ENCODE measurements around the gene CYP2E1.
"Not testable (repeated sequence)": the region's sequence is repeated elsewhere in the genome, so short reads cannot be mapped to it uniquely, and the experiment has no call there.

Gene CYP2E1

DNA sequence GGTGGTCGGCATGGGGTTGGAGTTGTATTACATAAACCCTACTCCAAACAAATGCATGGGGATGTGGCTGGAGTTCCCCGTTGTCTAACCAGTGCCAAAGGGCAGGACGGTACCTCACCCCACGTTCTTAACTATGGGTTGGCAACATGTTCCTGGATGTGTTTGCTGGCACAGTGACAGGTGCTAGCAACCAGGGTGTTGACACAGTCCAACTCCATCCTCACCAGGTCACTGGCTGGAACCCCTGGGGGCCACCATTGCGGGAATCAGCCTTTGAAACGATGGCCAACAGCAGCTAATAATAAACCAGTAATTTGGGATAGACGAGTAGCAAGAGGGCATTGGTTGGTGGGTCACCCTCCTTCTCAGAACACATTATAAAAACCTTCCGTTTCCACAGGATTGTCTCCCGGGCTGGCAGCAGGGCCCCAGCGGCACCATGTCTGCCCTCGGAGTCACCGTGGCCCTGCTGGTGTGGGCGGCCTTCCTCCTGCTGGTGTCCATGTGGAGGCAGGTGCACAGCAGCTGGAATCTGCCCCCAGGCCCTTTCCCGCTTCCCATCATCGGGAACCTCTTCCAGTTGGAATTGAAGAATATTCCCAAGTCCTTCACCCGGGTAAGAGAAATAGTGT lies at the start of gene CYP2E1:
CYP2E1 (plus strand) TSS at position 407 of the 632 bp plus-strand sequence; CDS start at position 440, 33 bp downstream.
- DNase-seq (ENCODE audit: low spot score) = no peak

DNA sequence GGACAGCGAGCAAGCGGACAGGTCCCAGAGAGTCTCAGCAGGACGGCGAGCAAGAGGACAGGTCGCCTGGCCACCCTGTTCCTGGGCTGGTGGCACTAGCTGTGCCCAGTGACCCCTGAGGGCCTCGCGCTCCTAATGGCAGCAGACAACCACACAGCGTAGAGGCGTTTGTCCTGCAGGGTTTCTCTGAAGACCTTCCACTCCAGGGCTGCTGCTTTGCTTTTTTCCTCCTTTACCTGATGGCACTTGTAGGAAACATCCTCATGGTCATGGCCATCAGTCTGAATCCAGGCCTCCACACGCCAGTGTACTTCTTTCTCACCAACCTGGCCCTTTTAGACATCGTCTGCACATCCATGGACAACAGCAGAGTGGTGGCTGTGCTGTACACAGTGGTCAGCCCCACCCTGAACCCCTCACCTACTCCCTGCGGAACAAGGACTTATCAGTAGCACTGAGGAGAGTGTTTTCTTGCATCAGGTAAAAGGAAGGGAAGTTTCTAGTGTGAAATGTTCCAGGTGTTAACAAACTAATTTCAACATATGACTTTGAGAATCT lies 46.0 kb upstream of the CYP2E1 start:
- DNase-seq (ENCODE audit: low spot score) = no peak

DNA sequence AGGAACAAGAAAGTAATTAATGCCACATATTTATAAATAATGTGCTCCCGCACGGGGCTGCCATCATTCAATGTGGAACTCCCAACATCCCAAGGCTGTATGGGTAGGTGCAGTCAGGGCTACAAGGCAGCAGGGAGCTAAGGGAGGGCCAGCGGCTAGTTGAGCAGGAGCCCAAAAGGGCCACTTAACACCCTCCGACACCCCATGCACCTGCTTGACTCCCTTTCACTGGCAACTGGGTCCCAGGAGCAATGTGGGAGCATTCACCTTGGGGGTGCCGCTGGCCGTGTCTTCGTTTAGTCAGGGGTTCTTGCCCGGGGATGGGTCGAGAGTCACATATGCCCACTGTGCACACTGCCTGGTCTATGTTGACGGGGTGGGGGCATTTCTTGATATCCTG lies 45.5 kb upstream of the CYP2E1 start:
- DNase-seq (ENCODE audit: low spot score) = no peak

DNA sequence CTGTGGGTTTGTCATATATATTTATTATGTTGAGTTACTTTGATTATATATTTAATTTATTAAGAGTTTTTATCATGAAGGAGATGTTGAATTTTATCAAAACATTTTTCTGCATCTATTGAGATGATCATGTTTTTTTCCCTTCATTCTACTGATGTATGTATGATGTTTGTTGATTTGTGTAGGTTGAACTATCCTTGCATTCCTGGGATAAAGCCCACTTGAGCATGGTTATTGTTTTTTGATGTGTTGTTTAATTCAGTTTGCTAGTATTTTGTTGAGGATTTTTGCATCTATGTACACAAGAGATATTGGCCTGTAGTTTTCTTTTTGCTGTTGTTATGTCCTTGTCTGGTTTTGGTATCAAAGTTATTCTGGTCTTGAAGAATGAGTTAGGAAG lies 42.3 kb upstream of the CYP2E1 start:
- no peak for DNase-seq (ENCODE audit: low spot score)

DNA sequence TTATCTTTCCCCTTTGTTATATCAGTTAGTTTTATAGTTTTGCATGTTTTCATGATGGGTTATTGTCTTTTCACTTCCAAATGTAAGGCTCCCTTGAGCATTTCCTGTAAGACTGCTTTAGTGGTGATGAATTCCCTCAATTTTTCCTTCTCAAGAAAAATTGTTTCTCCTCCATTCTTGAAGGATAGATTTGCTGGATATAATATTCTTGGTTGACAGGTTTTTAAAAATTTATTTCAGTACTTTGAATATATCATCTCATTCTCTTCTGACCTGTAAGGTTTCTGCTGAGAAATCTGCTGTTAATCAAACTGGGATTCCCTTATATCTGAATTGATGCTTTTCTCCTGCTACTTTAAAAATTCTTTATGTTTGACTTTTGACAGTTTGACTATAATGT lies 40.1 kb upstream of the CYP2E1 start:
- no peak for DNase-seq (ENCODE audit: low spot score)

DNA sequence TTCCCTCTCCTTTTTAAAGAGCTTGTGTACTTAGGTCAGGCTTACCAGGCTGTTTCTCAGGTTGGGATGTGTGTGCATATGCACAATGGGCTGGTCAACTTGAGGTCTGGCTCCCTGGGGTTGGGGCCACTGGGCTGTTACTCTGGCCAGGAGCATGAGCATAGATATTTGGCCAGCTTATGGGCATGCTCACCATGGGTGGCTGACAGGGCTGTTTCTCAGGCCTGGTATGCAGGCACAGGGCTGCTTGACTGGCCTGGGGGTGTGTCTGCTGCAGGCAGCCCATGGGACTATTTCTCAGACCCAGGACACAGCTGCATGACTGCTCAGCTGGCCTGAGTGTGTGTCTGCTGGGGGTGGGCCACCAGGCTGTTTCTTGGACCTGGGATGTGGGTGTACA lies 38.8 kb upstream of the CYP2E1 start:
- no peak for DNase-seq (ENCODE audit: low spot score)

DNA sequence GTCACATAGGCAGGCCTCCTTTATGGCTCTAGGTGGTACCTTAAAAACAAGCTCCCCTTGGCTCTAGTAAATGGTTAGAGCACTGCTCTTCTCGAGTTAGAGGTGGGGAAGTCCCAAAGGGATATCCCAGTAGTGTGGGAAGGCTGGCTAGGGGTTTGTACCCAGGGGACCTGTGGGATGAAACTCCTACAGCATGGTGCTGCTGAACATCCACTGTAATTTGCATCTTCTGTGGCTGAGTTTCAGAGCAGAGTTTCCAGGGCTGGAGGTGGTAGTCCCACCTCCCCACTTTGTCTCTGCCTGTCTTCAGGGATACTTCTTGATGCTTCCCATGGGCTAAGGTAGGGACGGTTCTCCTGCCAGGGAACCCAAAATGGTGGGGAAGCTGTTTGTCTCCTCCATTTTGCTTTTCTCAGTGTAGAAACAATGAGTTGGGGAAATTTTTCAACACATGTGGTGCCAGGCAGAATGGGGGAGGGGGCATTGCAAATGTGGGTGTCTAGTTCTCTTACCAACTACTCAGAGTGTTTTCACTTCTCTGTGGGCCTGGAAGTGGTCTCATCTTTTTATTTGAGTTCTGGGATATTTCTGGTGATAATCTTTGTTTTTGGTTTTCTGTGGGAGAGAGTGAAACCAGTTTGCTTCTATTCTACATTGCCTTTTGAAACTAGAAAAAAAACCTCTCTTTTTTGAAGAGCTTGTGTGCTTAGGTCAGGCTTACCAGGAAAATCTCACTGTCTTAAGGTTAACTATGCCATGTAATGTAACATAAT lies 37.2 kb upstream of the CYP2E1 start:
- DNase-seq (ENCODE audit: low spot score) = no peak

DNA sequence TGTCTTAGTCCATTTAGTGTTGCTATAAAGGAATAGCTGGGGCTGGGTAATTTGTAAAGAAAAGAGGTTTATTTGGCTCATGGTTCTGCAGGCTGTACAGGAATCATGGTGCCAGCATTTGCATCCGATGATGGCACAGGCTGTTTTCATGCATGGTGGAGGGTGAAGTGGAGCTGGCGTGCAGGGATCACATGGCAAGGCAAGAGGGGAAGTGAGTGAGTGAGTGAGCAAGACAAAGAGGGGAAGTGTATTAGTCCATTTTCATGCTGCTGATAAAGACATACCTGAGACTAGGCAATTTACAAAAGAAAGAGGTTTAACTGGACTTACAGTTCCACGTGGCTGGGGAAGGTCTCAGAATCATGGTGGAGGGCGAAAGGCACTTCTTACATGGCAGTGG lies 33.6 kb upstream of the CYP2E1 start:
- not testable (repeated sequence) for DNase-seq (ENCODE audit: low spot score)

DNA sequence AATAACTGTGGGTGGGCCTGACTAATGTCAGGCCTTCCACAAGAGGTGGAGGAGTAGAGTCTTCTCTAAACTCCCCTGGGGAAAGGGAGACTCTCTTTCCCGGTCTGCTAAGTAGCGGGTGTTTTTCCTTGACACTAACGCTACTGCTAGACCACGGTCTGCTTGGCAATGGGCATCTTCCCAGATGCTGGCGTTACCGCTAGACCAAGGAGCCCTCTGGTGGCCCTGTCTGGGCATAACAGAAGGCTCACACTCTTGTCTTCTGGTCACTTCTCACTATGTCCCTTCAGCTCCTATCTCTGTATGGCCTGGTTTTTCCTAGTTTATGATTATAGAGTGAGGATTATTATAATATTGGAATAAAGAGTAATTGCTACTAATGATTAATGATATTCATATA lies 29.8 kb upstream of the CYP2E1 start:
- DNase-seq (ENCODE audit: low spot score) = peak; percentile 11

DNA sequence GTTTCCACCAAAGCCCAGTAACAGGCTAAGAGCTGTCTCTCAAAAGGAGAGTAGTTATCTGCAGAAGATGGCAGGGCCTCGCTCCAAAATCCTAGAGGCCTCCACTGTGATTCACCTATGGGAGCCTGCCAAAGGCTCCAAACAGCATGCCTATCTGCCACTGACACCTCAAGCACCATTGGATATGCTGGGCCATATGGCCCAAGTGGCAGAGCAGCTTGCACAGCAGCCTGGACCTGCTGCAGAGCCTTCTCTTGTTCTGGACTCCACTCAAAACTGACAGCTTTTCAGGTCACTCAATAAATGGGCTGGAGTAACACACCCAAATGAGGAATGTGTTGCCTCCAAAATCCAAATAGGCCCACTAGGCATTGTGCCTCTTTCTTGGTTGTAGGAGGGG lies 28.0 kb upstream of the CYP2E1 start:
- DNase-seq (ENCODE audit: low spot score) = not testable (repeated sequence)

DNA sequence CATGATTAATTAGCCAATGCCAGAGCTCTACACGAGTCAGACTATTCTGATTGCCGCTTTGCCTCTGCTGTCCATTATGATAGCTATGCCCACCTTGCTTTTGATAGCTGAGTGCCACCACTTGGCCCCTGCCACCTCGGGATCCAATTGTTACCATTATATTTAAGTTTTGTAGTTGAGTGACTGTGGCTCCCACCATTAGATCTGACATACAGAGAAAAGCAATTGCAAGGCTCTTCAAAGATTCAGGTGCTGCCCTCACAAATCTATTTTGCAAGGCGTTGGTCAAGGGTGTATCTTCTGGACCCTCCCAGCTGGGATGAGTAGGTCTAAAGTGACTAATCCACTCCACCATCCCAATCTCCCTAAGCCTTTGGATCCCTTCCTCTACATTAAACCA lies 26.3 kb upstream of the CYP2E1 start:
- not testable (repeated sequence) for DNase-seq (ENCODE audit: low spot score)

DNA sequence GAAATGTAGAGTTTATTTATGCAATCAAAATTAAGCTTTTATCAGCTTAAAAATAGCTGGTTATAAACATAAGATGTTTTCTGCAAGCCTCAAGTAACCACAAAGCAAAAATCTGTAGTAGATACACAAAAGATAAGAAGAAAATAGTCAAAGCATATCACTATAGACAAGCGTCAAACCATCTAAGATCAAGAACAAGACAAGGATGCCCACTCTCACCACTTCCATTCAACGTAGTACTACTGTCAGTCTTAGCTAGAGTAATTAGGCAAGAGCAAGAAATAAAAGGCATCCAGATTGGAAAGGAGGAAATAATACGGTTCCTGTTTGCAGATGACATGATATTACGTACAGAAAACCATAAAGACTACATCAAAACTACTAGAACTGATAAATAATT lies 17.5 kb upstream of the CYP2E1 start:
- DNase-seq (ENCODE audit: low spot score) = no peak

DNA sequence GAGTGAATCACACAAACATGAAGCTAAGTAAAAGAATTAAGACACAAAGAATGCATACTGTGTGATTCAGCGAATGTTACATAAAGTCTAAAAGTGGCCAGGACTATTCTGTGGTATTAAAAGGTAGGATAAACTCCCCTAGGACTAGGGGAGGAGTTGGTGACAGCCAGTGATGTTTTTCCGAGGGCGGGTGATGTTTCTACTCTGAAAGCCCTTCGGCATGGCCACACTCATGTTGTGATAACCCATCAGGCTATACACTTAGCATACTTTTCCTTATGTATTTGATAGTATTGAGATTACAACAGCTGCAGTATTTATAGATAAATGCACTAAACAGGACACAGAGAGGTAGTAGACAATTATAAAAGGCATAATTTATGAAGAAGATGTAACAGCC lies 15.8 kb upstream of the CYP2E1 start:
- no peak for DNase-seq (ENCODE audit: low spot score)

DNA sequence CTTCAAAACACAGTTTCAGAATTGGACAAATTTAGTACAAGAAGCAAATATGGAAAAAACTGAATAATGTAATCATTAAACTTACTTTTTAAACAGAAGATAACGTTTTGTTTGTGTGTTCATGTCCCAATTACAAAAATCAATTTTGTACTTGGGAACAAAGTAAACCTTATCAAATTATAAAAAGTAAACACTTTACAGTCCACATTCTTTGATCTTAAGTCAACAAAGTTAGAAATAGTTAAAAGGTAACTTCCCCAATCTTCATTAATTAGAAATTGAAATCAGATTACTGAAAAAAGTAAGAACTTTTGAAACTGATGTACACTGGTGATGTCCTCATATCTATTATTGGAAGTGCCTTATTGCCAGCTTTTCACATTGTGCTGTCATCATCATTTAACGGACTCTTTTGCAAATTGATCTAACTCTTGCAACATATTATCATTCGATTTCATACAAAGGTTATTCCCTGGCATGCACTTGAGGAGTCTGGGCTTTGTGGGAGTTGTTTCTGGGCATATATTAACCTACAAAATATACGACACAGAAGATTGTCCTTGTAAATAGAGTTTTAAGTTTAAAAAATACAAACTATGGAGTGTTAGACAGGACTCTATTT lies 15.1 kb upstream of the CYP2E1 start:
- DNase-seq (ENCODE audit: low spot score) = no peak

DNA sequence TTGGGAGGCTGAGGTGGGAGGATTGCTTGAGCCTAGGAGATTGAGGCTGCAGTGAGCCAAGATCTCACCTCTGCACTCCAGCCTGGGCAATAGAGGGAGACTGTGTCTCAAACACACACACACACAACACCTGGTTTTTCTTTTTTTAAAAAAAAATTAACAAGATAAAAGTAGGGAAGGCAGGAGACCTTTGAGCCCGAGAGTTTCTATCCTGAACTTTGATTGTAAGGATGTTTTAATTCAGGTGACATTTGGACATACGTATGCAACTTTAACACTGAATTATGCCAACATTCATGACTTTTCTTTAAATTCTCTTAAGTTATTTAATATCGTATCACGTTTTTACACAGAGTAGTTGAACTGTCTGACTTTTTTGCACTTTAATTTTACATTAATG lies 11.7 kb upstream of the CYP2E1 start:
- DNase-seq (ENCODE audit: low spot score) = no peak

DNA sequence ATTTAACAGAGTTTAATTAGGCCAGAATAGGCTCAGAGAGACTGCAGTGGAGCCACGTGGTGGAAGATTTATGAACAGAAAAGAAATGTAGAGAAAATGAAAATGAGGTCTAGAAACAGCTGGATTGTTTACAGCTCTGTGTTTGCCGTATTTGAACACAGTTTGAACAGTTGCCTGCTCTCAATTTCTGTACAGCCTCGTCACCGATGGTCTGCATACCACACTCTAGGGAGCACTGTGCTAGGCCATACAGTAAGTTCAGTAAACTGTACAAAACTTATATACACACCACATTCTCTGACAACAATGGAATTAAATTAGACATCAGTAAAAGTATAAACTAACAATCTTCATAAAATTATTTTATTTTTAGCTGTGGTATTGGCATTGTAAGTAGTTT lies 11.1 kb upstream of the CYP2E1 start:
- DNase-seq (ENCODE audit: low spot score) = no peak

DNA sequence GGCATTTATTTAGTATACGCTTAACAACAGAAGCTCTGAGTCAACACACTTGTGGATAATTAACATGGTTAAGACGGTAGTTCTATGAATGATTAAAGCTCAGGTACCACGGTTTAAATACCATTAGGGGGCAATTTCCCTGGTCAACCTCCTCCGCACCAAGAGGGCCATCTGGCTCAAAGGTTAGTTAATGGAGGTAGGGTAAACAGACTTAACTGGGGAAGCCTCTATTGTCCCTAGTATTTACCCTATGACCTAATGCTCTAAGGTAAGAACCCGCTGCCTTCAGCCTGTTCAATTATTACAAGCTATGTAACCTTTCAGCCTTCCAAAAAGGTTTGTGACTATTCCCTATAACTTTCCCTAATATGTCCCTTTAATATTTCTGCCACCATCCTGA lies 8.6 kb upstream of the CYP2E1 start:
- DNase-seq (ENCODE audit: low spot score) = not testable (repeated sequence)

DNA sequence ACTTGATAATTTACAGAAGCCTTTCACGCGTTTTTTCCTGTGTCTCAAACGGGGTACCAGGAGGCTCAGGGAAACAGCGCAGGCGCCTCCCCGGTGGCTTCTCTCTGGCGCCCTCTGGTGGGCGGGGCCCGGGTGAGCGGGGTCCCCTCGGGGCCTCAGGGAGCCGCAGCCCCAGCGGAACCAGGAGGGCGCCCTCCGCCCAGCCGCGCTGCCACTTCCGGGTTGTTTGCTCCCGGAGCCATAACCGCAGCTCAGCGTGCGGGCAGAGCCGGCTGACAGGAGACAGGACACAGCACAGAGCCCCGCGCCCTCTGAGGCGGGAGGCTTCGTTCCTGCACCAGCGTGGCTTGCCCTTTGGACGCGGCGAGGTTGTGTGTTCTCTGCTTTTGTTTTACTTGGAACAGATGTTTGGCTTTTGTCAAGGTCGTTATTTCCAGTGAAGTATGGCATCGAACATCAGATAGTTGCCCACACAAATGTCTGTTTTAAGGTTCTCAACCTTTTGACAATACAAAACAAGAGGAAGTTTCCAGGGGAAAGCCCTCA lies 6.9 kb upstream of the CYP2E1 start:
- peak; percentile 90 for DNase-seq (ENCODE audit: low spot score)

DNA sequence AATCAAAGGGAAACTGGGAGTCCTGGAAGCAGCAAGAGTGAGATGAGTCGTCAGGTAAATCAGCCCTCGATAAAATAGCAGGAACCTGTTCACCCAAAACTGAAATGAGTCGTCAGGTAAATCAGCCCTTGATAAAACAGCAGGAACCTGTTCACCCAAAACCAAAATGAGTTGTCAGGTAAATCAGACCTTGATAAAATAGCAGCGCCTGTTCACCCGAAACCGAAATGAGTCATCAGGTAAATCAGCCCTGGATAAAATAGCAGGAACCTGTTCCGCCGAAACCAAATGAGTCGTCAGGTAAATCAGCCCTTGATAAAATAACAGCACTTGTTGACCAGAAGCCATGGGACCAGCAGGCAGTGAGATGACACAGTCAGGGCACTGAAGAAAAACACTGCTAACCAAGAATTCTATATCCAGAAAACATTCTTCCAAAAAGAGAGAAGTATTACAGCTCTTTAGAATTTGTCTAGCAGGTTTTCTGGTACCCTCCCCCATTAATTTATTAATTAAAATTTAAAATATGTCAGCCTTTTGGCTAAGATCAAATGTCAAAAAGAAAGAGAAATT lies 3.4 kb upstream of the CYP2E1 start:
- DNase-seq (ENCODE audit: low spot score) = no peak

DNA sequence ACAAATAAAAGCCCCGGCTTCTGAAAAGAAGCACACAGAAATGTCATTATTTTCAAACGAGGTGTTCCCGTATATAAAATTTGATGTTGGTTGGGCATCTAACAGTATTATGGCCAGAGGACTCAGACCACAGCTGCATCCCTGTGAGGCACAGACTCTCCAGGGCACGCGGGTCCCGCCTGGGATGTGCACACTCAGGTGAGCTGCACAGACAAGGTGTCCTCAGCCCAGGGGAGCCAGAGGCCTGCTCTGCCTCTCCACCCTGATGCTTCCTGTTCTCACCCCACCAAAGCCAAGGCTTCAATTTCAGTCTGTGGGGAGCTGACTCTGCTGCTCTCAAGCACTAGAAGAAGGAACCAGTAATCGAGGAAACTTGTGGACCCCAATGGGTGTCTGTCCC lies 1.7 kb upstream of the CYP2E1 start:
- DNase-seq (ENCODE audit: low spot score) = no peak

DNA sequence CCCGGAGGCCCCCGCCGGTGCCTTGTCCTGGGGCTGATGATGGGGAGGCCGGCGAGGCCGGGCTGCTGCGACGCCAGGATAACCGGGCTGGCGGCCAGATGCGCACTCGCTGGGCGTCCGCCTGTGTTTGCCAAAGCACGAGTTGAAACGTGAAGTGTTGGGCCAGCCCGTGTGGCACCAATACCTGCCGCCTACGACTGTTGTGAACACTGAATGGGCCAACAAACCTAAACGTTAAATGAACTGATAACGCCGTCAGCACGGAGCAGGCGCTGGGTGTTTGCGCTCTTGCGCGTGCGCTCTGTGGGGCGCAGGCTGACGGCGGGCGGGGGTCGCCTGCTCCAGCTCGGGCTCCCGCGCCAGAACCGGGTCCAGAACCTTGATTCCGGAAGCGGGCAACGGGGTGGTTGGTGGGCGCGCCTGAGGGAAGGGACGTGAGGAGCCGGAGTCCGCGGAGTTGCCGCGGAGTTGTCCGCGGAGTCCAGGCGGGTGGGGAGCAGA lies 658 bp downstream of the CYP2E1 start:
- DNase-seq (ENCODE audit: low spot score) = no peak

DNA sequence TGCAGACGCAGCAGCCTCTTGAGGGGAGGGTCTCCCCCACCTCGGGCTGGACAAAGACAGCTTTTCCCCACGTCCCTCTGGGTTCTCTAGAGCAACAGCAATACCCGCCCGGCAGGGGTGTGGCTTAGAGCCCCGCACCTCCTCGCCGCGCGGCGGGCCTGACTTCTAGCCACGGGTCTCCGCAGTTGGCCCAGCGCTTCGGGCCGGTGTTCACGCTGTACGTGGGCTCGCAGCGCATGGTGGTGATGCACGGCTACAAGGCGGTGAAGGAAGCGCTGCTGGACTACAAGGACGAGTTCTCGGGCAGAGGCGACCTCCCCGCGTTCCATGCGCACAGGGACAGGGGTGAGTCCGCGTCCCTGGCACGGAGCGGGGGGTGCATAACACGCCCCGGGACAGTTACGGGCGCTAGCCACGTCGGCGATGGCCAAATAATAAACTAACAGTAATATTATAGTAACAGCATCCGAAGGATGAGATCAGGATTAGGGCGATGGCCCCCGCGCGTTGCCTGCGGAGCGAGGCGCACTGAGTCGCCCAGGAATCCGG lies 1.2 kb downstream of the CYP2E1 start:
- no peak for DNase-seq (ENCODE audit: low spot score)
